ENCODE measurements around the gene EVA1B. TPM values are rescaled to one million over a fixed set of nuclear protein-coding genes. Genes with fewer than 3 reads are reported as not detected.

Gene EVA1B
- total RNA-seq, 2 experiments from 2014 or later, result 2.7 to 3.1 TPM

- H3K9me3 Mint-ChIP-seq (ENCODE audit: low read depth), result no peaks in the 10 kb centered on the region
- H3K4me3 Mint-ChIP-seq, result no peak overlapping the region
- ChIA-PET POLR2A (interaction anchor here (1.1 kb wide), 1 partner anchor 8 kb away, joined by 3 read pairs; no protein-coding TSS in a partner anchor), CTCF (interaction anchor here (0.6 to 2.1 kb wide), 3 partner anchors 10 to 171 kb away, joined by 3 to 10 read pairs (median 3); no protein-coding TSS in a partner anchor)
- H3K4me1 Mint-ChIP-seq, result peaks cover 15% of the 10 kb centered on the region
- no peaks in the 10 kb centered on the region for H3K27me3 Mint-ChIP-seq
- H3K36me3 Mint-ChIP-seq (ENCODE audit: low read depth), result peaks cover 42% of the 10 kb centered on the region
- ATAC-seq, result no peak
- DNase-seq, result no peak
- H3K27ac Mint-ChIP-seq, result no peak overlapping the region
- intact Hi-C loops (cut with DNase I, micrococcal nuclease), result no loop called here
Observed at GRCh38 chr1:36358514-36359084, 35.2 kb upstream of the EVA1B start.

- ATAC-seq (no peak), DNase-seq (no peak)
- Mint-ChIP-seq H3K36me3 (ENCODE audit: low read depth) (peaks cover 38% of the 10 kb centered on the region), H3K4me1 (peaks cover 35% of the 10 kb centered on the region), H3K4me3 (no peak overlapping the region), H3K9me3 (ENCODE audit: low read depth) (no peaks in the 10 kb centered on the region), H3K27me3 (no peaks in the 10 kb centered on the region), H3K27ac (no peak overlapping the region)
- POLR2A ChIA-PET, result no interaction called here
- intact Hi-C loops (cut with DNase I, micrococcal nuclease), result no loop called here
- CTCF ChIA-PET, result interaction anchor here (0.5 to 1.6 kb wide), 3 partner anchors 12 to 994 kb away, joined by 3 to 5 read pairs (median 4); no protein-coding TSS in a partner anchor
Observed at GRCh38 chr1:36355811-36356210, 32.4 kb upstream of the EVA1B start.

DNA sequence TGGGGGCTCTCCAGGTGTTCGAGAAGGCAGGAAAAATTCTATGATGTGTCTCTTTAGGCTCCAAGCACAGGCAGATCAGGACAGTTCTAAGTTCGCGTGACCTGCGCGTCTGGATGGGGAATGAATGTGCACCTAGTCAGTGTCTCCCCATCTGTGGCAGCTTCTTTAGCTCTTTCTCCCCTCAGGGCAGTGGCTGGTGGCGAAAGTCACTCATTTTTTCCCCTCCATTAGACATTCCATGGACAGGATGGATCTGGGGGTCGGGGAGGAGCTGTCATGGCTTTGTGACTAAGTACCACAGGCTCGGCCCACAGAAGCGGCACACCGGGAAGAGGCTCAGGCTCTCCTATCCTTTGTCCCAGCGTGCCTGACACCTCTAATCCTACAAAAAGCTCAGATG lies 31.0 kb upstream of the EVA1B start:
- H3K27ac Mint-ChIP-seq, result no peak overlapping the region
- no peaks in the 10 kb centered on the region for H3K27me3 Mint-ChIP-seq
- ATAC-seq (no peak), DNase-seq (no peak)
- ChIA-PET CTCF (interaction anchor here (0.9 to 1.6 kb wide), 2 partner anchors 12 to 68 kb away, joined by 3 read pairs; no protein-coding TSS in a partner anchor), POLR2A (no interaction called here)
- H3K4me1 Mint-ChIP-seq, result peaks cover 37% of the 10 kb centered on the region
- H3K4me3 Mint-ChIP-seq, result no peak overlapping the region
- peaks cover 38% of the 10 kb centered on the region for H3K36me3 Mint-ChIP-seq (ENCODE audit: low read depth)
- intact Hi-C loops (cut with DNase I, micrococcal nuclease), result no loop called here
- H3K9me3 Mint-ChIP-seq (ENCODE audit: low read depth), result no peaks in the 10 kb centered on the region

GRCh38 chr1:36352910-36353878 lies 29.7 kb upstream of the EVA1B start:
- Mint-ChIP-seq H3K36me3 (ENCODE audit: low read depth) (peaks cover 37% of the 10 kb centered on the region), H3K27me3 (no peaks in the 10 kb centered on the region), H3K4me1 (peaks cover 38% of the 10 kb centered on the region), H3K4me3 (no peak overlapping the region), H3K9me3 (ENCODE audit: low read depth) (no peaks in the 10 kb centered on the region), H3K27ac (no peak overlapping the region)
- ChIA-PET CTCF (interaction anchor here (0.7 to 2.2 kb wide), 3 partner anchors 10 to 59 kb away, joined by 4 to 6 read pairs (median 5); no protein-coding TSS in a partner anchor), POLR2A (interaction anchor here (0.6 kb wide), 2 partner anchors 11 to 59 kb away, joined by 3 read pairs; no protein-coding TSS in a partner anchor)
- ATAC-seq (no peak), DNase-seq (no peak)
- intact Hi-C loops (cut with DNase I, micrococcal nuclease), result no loop called here

- Mint-ChIP-seq H3K4me3 (no peak overlapping the region), H3K27ac (no peak overlapping the region), H3K27me3 (no peaks in the 10 kb centered on the region), H3K4me1 (peaks cover 38% of the 10 kb centered on the region), H3K9me3 (ENCODE audit: low read depth) (no peaks in the 10 kb centered on the region), H3K36me3 (ENCODE audit: low read depth) (peaks cover 34% of the 10 kb centered on the region)
- DNase-seq (no peak), ATAC-seq (no peak)
- POLR2A ChIA-PET, result no interaction called here
- CTCF ChIA-PET, result interaction anchor here (1.6 to 4.0 kb wide), 3 partner anchors 9 to 17 kb away, joined by 5 to 29 read pairs (median 6); no protein-coding TSS in a partner anchor
- intact Hi-C loops (cut with DNase I, micrococcal nuclease), result no loop called here
Observed at GRCh38 chr1:36352125-36352909, 28.9 kb upstream of the EVA1B start.

GRCh38 chr1:36351227-36351977 lies 28.0 kb upstream of the EVA1B start:
- peak; percentile 14 for ATAC-seq
- CTCF ChIA-PET, result interaction anchor here (0.6 to 4.0 kb wide), 10 partner anchors 8 to 253 kb away, joined by 3 to 29 read pairs (median 4); no protein-coding TSS in a partner anchor
- no peaks in the 10 kb centered on the region for H3K27me3 Mint-ChIP-seq
- peak overlapping the region; percentile 80 for H3K27ac Mint-ChIP-seq
- DNase-seq, result peak; percentile 33
- H3K36me3 Mint-ChIP-seq (ENCODE audit: low read depth), result peaks cover 37% of the 10 kb centered on the region
- H3K4me3 Mint-ChIP-seq, result no peak overlapping the region
- POLR2A ChIA-PET, result no interaction called here
- no peaks in the 10 kb centered on the region for H3K9me3 Mint-ChIP-seq (ENCODE audit: low read depth)
- intact Hi-C loops (cut with DNase I, micrococcal nuclease), result loop anchor here (2.0 kb wide), 2 partner anchors 17 to 69 kb away; no protein-coding TSS in a partner anchor
- H3K4me1 Mint-ChIP-seq, result peaks cover 38% of the 10 kb centered on the region

DNA sequence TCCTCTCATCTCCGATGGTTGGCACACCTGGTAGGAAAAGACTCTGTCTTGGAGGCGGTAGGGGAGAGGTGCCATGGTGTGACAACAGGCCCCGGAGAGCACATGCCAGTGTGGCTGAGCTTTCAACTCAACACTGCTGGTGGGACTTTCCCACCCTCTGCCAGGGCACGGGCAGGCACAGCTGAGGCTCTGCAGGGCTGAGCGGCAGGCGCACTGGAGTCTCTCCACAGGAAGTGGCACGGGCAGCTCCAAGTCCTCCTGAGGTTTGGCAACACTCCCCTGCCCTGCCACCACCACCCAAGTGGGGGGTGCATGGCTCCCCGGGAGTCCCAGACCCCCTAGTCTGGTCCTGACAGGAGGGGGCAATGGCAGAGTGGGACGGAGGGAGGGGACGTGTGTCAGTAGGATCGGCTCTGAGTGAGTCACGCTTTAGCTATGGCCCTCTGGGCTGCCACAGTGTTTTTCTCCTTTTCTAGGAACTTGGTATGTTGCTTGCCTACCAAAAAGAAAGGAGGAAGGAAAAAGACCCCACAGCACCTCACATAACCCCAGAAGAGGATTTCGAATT lies 27.3 kb upstream of the EVA1B start:
- H3K36me3 Mint-ChIP-seq (ENCODE audit: low read depth), result peaks cover 37% of the 10 kb centered on the region
- no peaks in the 10 kb centered on the region for H3K27me3 Mint-ChIP-seq
- POLR2A ChIA-PET, result interaction anchor here (0.6 kb wide), 1 partner anchor 8 kb away, joined by 3 read pairs; no protein-coding TSS in a partner anchor
- peak; percentile 87 for ATAC-seq
- H3K9me3 Mint-ChIP-seq (ENCODE audit: low read depth), result no peaks in the 10 kb centered on the region
- peak overlapping the region; percentile 15 for H3K4me3 Mint-ChIP-seq
- CTCF ChIA-PET, result interaction anchor here (0.5 to 4.0 kb wide), 14 partner anchors 8 to 252 kb away, joined by 3 to 29 read pairs (median 3); partner anchors contain the start of gene EVA1B
- H3K4me1 Mint-ChIP-seq, result peaks cover 38% of the 10 kb centered on the region
- peak overlapping the region; percentile 80 for H3K27ac Mint-ChIP-seq
- intact Hi-C loops (cut with DNase I, micrococcal nuclease), result loop anchor here (2.0 kb wide), 2 partner anchors 18 to 70 kb away; no protein-coding TSS in a partner anchor
- peak; percentile 77 for DNase-seq

DNA sequence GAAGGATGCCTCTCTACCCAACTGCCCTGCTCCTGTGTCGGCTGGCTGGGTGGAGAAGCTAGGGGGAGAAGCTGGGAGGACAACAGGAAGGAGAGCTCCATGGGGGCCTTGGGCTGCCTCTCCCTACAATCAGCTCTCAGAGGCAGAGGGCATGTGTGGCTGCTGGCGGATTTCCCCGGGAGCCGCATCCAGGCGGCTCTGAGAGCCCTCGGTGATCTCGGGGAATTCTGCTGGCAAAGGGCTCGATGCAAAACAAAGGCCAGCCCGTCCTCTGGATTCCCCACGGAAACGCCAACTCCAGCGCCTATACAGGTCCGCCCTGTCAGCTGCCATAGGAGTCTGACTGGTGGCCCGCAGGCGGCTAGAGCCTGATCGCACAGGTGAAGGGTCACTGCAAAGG lies 26.4 kb upstream of the EVA1B start:
- intact Hi-C loops (cut with DNase I, micrococcal nuclease), result loop anchor here (2.0 kb wide), 2 partner anchors 19 to 71 kb away; no protein-coding TSS in a partner anchor
- Mint-ChIP-seq H3K27me3 (no peaks in the 10 kb centered on the region), H3K27ac (peak overlapping the region; percentile 80), H3K4me3 (no peak overlapping the region), H3K4me1 (peaks cover 38% of the 10 kb centered on the region), H3K9me3 (ENCODE audit: low read depth) (no peaks in the 10 kb centered on the region), H3K36me3 (ENCODE audit: low read depth) (peaks cover 38% of the 10 kb centered on the region)
- DNase-seq (no peak), ATAC-seq (no peak)
- CTCF ChIA-PET, result interaction anchor here (0.5 to 4.0 kb wide), 6 partner anchors 18 to 69 kb away, joined by 3 to 29 read pairs (median 4); partner anchors contain the start of gene EVA1B
- POLR2A ChIA-PET, result no interaction called here

- intact Hi-C loops (cut with DNase I, micrococcal nuclease), result no loop called here
- Mint-ChIP-seq H3K4me3 (no peak overlapping the region), H3K27ac (no peak overlapping the region), H3K9me3 (ENCODE audit: low read depth) (no peaks in the 10 kb centered on the region), H3K36me3 (ENCODE audit: low read depth) (peaks cover 36% of the 10 kb centered on the region), H3K27me3 (no peaks in the 10 kb centered on the region), H3K4me1 (peaks cover 38% of the 10 kb centered on the region)
- ATAC-seq (peak; percentile 65), DNase-seq (peak; percentile 54)
- CTCF ChIA-PET, result interaction anchor here (1.1 to 4.0 kb wide), 2 partner anchors 17 to 19 kb away, joined by 4 to 29 read pairs; no protein-coding TSS in a partner anchor
- POLR2A ChIA-PET, result no interaction called here
Observed at GRCh38 chr1:36349241-36349671, 25.8 kb upstream of the EVA1B start.

Data from activated CD4-positive, alpha-beta T cell treated with anti-CD3 and anti-CD28 coated beads for 36 hours (primary cell).